Activated T-cell treated with anti-CD3 and anti-CD28 coated beads, Interleukin-2, amount 50 U/mL, for 1 hour (primary cell): ENCODE measurements around the gene CMIP.

Source experiments
- DNase-seq: peaks from one replicate; pipeline ENCODE4 v3.0.0-alpha.2; 2020

The CMIP gene

GRCh38 chr16:81694494-81695280, 250.1 kb downstream of the CMIP start:
- no peak for DNase-seq

GRCh38 chr16:81695321-81696165, 250.9 kb downstream of the CMIP start:
- no peak for DNase-seq

- DNase-seq: no peak
Observed at GRCh38 chr16:81696166-81696960, 251.8 kb downstream of the CMIP start.

GRCh38 chr16:81696961-81697615, 252.5 kb downstream of the CMIP start:
- DNase-seq: peak; percentile 57

GRCh38 chr16:81697616-81698309, 253.2 kb downstream of the CMIP start:
- DNase-seq: no peak

GRCh38 chr16:81698310-81698641, 253.7 kb downstream of the CMIP start:
- no peak for DNase-seq

- no peak for DNase-seq
Observed at GRCh38 chr16:81699596-81699995, 255.0 kb downstream of the CMIP start.

- no peak for DNase-seq
Observed at GRCh38 chr16:81700071-81700779, 255.6 kb downstream of the CMIP start.

GRCh38 chr16:81700780-81701165, 256.2 kb downstream of the CMIP start:
- no peak for DNase-seq

- DNase-seq: no peak
Observed at GRCh38 chr16:81701296-81701970, 256.8 kb downstream of the CMIP start.

- no peak for DNase-seq
Observed at GRCh38 chr16:81702506-81702905, 257.9 kb downstream of the CMIP start.

- DNase-seq: no peak
Observed at GRCh38 chr16:81703177-81704155, 258.9 kb downstream of the CMIP start.

GRCh38 chr16:81705261-81705660, 260.7 kb downstream of the CMIP start:
- no peak for DNase-seq

- DNase-seq: no peak
Observed at GRCh38 chr16:81706327-81707295, 262.0 kb downstream of the CMIP start.

- DNase-seq: no peak
Observed at GRCh38 chr16:81707411-81708265, 263.0 kb downstream of the CMIP start.

GRCh38 chr16:81708266-81709015, 263.8 kb downstream of the CMIP start:
- DNase-seq: no peak
